AG08396 (cell line): ENCODE measurements around the gene S1PR2.
"Not testable (repeated sequence)": the region's sequence is repeated elsewhere in the genome, so short reads cannot be mapped to it uniquely, and the experiment has no call there.

ENCODE experiments used
- DNase-seq: peaks from one replicate; pipeline ENCODE4 v3.0.0; 2012; ENCODE audit warnings: low spot score, mixed read lengths

S1PR2 gene

GRCh38 chr19:10190026-10190425 lies 41.1 kb downstream of the S1PR2 start:
- no peak for DNase-seq

GRCh38 chr19:10189616-10190015 lies 41.5 kb downstream of the S1PR2 start:
- DNase-seq = no peak

- no peak for DNase-seq
These were observed 43.8 kb downstream of the S1PR2 start for GRCh38 chr19:10187315-10187714.

- no peak for DNase-seq
These were observed 46.5 kb downstream of the S1PR2 start for GRCh38 chr19:10184636-10185035.

GRCh38 chr19:10183926-10184325 lies 47.2 kb downstream of the S1PR2 start:
- no peak for DNase-seq

- DNase-seq = no peak
These were observed 48.3 kb downstream of the S1PR2 start for GRCh38 chr19:10182847-10183246.

- DNase-seq = no peak
These were observed 49.1 kb downstream of the S1PR2 start for GRCh38 chr19:10182076-10182475.

- DNase-seq = no peak
These were observed 50.7 kb downstream of the S1PR2 start for GRCh38 chr19:10180459-10180858.

GRCh38 chr19:10180024-10180423 lies 51.1 kb downstream of the S1PR2 start:
- DNase-seq = not testable (repeated sequence)

GRCh38 chr19:10173527-10173926 lies 57.6 kb downstream of the S1PR2 start:
- DNase-seq = no peak
